ENCODE data around the gene PGPEP1. TPM values are rescaled to one million over a fixed set of nuclear protein-coding genes. Genes with fewer than 3 reads are reported as not detected.

The PGPEP1 gene
- total RNA-seq: 5.4 and 7.5 TPM in 2 replicates

GRCh38 chr19:18340190-18340989 is at the start of gene PGPEP1:
Gene PGPEP1 (plus strand): TSS chr19:18340598. CDS start chr19:18340682, 84 bp downstream.
- peak within 1 kb of the TSS; percentile 90 for H3K4me3 ChIP-seq (ENCODE audit: low read depth, low read length)
- DNase-seq (ENCODE audit: low read depth): no peak
- TF ChIP-seq CTCF (conservative IDR thresholded peaks at IDR 0.05; ENCODE audit: low read depth, low read length): no peak

- no peak for DNase-seq (ENCODE audit: low read depth)
- no peak for TF ChIP-seq CTCF (conservative IDR thresholded peaks at IDR 0.05; ENCODE audit: low read depth, low read length)
- peak overlapping the region; percentile 63 for H3K4me3 ChIP-seq (ENCODE audit: low read depth, low read length)
Observed at GRCh38 chr19:18291019-18291524, 49.3 kb upstream of the PGPEP1 start.

GRCh38 chr19:18291590-18292461 is 48.6 kb upstream of the PGPEP1 start:
- DNase-seq (ENCODE audit: low read depth): no peak
- peak overlapping the region; percentile 63 for H3K4me3 ChIP-seq (ENCODE audit: low read depth, low read length)
- TF ChIP-seq CTCF (conservative IDR thresholded peaks at IDR 0.05; ENCODE audit: low read depth, low read length): no peak

- DNase-seq (ENCODE audit: low read depth): no peak
- no peak for TF ChIP-seq CTCF (conservative IDR thresholded peaks at IDR 0.05; ENCODE audit: low read depth, low read length)
Observed at GRCh38 chr19:18292462-18292809, 48.0 kb upstream of the PGPEP1 start.

GRCh38 chr19:18292810-18293641 is 47.4 kb upstream of the PGPEP1 start:
- H3K4me3 ChIP-seq (ENCODE audit: low read depth, low read length): peak overlapping the region; percentile 63
- no peak for DNase-seq (ENCODE audit: low read depth)
- no peak for TF ChIP-seq CTCF (conservative IDR thresholded peaks at IDR 0.05; ENCODE audit: low read depth, low read length)

More at GRCh38 chr19:18292462-18292809, 48.0 kb upstream of the PGPEP1 start:
- H3K4me3 ChIP-seq (ENCODE audit: low read depth, low read length): peak overlapping the region; percentile 63

Measured in epithelial cell of proximal tubule (primary cell).